ENCODE data around the gene STT3B.
"Not testable (repeated sequence)": the region's sequence is repeated elsewhere in the genome, so short reads cannot be mapped to it uniquely, and the experiment has no call there.

Gene STT3B

DNA sequence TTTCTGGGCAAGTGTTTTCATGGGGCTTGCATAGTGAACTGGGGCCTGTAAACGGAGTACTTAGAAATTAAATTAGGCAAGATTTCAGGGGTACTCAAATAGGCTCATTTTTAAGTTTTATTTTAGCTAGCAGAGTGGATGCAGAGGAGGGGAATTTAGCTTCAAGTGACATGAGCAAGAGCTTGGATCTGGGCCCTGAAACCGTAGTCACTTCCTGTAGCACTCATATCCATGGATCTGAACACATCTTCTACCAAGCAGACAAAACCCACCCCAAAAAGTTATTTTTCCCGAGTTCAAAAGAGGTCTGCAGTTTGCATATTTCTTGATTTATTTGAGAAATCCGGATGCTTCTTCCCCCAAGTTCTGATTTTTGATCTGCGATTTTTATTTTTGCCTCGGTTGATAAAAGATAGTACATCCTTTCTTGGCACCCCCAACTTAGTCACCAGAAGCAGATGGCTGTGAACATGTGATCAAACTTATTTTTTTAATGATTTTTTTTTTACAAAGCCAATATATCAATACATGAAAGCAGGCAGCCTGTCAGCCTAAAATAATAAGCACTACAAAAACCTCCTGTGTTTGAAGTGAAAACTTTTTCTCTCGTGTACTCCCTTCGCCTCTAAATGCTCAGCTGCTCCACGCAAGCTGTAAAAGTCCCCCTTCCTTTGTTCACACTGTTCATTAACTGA, 36.6 kb upstream of the STT3B start:
- Histone ChIP-seq H3K4me3 (no peak overlapping the region), H3K27ac (no peak overlapping the region), H3K9me3 (ENCODE audit: low read depth, low read length) (no peaks in the 10 kb centered on the region), H3K36me3 (ENCODE audit: insufficient read depth, low read length) (no peaks in the 10 kb centered on the region), H3K9ac (ENCODE audit: insufficient read length) (no peak overlapping the region)
- TF ChIP-seq FOXP2 (optimal IDR thresholded peaks at IDR 0.05; ENCODE audit: control extremely low read depth, extremely low read length, insufficient read depth) (no peak), POLR2AphosphoS5 (IDR thresholded peaks at IDR 0.05; ENCODE audit: borderline replicate concordance, low read depth, low read length) (no peak), EZH2 (IDR thresholded peaks at IDR 0.05) (no peak)
- no peak for DNase-seq (ENCODE audit: low read depth, low spot score)

DNA sequence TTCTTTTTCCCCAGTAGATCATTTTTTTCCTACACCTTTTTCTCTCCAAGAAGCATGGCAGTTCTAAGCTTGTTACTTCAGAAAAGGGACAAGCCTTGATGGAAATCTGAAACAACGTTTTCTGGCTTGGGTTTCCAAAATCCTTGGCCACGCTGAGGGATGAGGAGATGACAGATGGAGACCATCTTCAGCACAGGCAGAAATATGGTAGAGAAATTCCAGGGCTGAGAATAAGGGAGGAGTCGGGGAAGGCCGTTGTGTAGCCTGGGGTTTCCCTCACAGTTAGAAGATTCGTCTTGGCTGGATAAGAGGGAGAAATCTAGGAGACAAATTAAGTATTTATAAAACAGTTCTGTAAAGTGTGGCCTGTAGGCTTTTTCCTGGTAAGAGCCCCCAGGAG, 33.9 kb upstream of the STT3B start:
- Histone ChIP-seq H3K9ac (ENCODE audit: insufficient read length) (no peak overlapping the region), H3K9me3 (ENCODE audit: low read depth, low read length) (no peaks in the 10 kb centered on the region), H3K36me3 (ENCODE audit: insufficient read depth, low read length) (no peaks in the 10 kb centered on the region), H3K27ac (no peak overlapping the region), H3K4me3 (no peak overlapping the region)
- no peak for DNase-seq (ENCODE audit: low read depth, low spot score)
- TF ChIP-seq POLR2AphosphoS5 (IDR thresholded peaks at IDR 0.05; ENCODE audit: borderline replicate concordance, low read depth, low read length) (no peak), FOXP2 (optimal IDR thresholded peaks at IDR 0.05; ENCODE audit: control extremely low read depth, extremely low read length, insufficient read depth) (no peak), EZH2 (IDR thresholded peaks at IDR 0.05) (no peak)

GRCh38 chr3:31499281-31499680, 33.4 kb upstream of the STT3B start:
- no peak overlapping the region for H3K9ac ChIP-seq (ENCODE audit: insufficient read length)
- DNase-seq (ENCODE audit: low read depth, low spot score), result no peak
- H3K36me3 ChIP-seq (ENCODE audit: insufficient read depth, low read length), result no peaks in the 10 kb centered on the region
- H3K9me3 ChIP-seq (ENCODE audit: low read depth, low read length), result no peaks in the 10 kb centered on the region
- no peak for TF ChIP-seq POLR2AphosphoS5 (IDR thresholded peaks at IDR 0.05; ENCODE audit: borderline replicate concordance, low read depth, low read length)
- no peak for TF ChIP-seq FOXP2 (optimal IDR thresholded peaks at IDR 0.05; ENCODE audit: control extremely low read depth, extremely low read length, insufficient read depth)
- TF ChIP-seq EZH2 (IDR thresholded peaks at IDR 0.05), result no peak
- no peak overlapping the region for H3K27ac ChIP-seq
- H3K4me3 ChIP-seq, result no peak overlapping the region

GRCh38 chr3:31502803-31503221, 29.9 kb upstream of the STT3B start:
- Histone ChIP-seq H3K9ac (ENCODE audit: insufficient read length) (no peak overlapping the region), H3K36me3 (ENCODE audit: insufficient read depth, low read length) (no peaks in the 10 kb centered on the region), H3K9me3 (ENCODE audit: low read depth, low read length) (no peaks in the 10 kb centered on the region), H3K27ac (no peak overlapping the region), H3K4me3 (no peak overlapping the region)
- TF ChIP-seq EZH2 (IDR thresholded peaks at IDR 0.05), result no peak
- no peak for TF ChIP-seq FOXP2 (optimal IDR thresholded peaks at IDR 0.05; ENCODE audit: control extremely low read depth, extremely low read length, insufficient read depth)
- no peak for TF ChIP-seq POLR2AphosphoS5 (IDR thresholded peaks at IDR 0.05; ENCODE audit: borderline replicate concordance, low read depth, low read length)
- DNase-seq (ENCODE audit: low read depth, low spot score), result no peak

DNA sequence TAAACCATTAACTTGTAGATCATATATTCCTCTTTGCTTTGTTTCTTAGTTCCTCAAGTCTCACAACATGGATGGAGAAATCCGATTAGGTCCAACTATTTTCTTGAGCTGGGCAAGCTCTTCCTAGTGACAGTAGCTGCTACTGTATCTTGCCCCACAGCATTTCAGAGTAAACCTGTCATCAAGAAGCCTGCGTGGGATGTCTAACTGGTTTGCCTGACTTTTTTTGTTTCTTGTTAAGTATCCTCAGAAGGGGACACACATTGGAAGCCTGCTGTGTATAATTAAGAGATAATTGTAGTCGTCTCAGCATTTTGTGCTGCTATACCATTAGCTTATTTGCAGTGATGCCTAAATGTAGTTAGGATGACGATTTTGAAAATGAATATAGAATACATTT, 29.3 kb upstream of the STT3B start:
- no peak for TF ChIP-seq EZH2 (IDR thresholded peaks at IDR 0.05)
- TF ChIP-seq POLR2AphosphoS5 (IDR thresholded peaks at IDR 0.05; ENCODE audit: borderline replicate concordance, low read depth, low read length), result no peak
- no peak for TF ChIP-seq FOXP2 (optimal IDR thresholded peaks at IDR 0.05; ENCODE audit: control extremely low read depth, extremely low read length, insufficient read depth)
- DNase-seq (ENCODE audit: low read depth, low spot score), result no peak

GRCh38 chr3:31504230-31504629, 28.5 kb upstream of the STT3B start:
- Histone ChIP-seq H3K9me3 (ENCODE audit: low read depth, low read length) (no peaks in the 10 kb centered on the region), H3K9ac (ENCODE audit: insufficient read length) (no peak overlapping the region), H3K4me3 (no peak overlapping the region), H3K36me3 (ENCODE audit: insufficient read depth, low read length) (no peaks in the 10 kb centered on the region), H3K27ac (no peak overlapping the region)
- TF ChIP-seq POLR2AphosphoS5 (IDR thresholded peaks at IDR 0.05; ENCODE audit: borderline replicate concordance, low read depth, low read length) (no peak), EZH2 (IDR thresholded peaks at IDR 0.05) (no peak), FOXP2 (optimal IDR thresholded peaks at IDR 0.05; ENCODE audit: control extremely low read depth, extremely low read length, insufficient read depth) (no peak)
- no peak for DNase-seq (ENCODE audit: low read depth, low spot score)

More for the DNA sequence above, 29.3 kb upstream of the STT3B start:
- H3K4me3 ChIP-seq, result no peak overlapping the region
- H3K9ac ChIP-seq (ENCODE audit: insufficient read length), result no peak overlapping the region
- no peaks in the 10 kb centered on the region for H3K36me3 ChIP-seq (ENCODE audit: insufficient read depth, low read length)
- no peak overlapping the region for H3K27ac ChIP-seq
- H3K9me3 ChIP-seq (ENCODE audit: low read depth, low read length), result no peaks in the 10 kb centered on the region

DNA sequence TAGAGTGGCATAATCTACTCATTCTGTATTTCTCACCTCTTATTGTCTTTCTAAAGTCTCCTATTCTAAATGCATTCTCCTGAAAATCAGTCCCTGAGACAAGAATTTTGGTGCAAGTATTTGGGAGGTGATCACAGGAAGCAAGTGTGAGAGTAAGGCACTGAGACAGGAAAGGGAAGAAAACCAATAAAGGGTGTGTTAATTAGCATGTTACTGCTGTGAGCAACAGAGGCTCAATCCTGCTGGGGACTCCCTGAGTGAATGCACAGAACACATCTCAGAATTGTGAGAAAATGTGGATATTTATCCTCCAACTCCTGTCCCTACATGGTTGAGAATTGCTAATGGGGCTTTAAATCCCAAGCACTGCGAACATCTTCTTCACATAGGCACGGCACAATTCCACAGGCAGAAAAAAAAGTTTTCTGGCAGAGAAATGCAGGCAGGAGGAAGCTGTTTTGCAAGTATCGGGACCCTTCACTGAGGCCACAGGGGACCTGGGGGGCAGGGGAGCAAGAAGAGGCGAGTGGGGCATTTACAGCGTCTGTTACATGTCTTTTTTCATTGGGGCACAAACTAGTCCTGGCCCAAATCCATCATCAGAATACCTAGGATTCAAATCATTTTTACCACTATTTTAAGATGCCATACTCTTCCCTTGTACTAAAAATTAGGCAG, 27.2 kb upstream of the STT3B start:
- TF ChIP-seq FOXP2 (optimal IDR thresholded peaks at IDR 0.05; ENCODE audit: control extremely low read depth, extremely low read length, insufficient read depth) (no peak), EZH2 (IDR thresholded peaks at IDR 0.05) (no peak), POLR2AphosphoS5 (IDR thresholded peaks at IDR 0.05; ENCODE audit: borderline replicate concordance, low read depth, low read length) (no peak)
- H3K9ac ChIP-seq (ENCODE audit: insufficient read length), result no peak overlapping the region
- DNase-seq (ENCODE audit: low read depth, low spot score), result no peak
- no peak overlapping the region for H3K27ac ChIP-seq
- no peak overlapping the region for H3K4me3 ChIP-seq
- H3K36me3 ChIP-seq (ENCODE audit: insufficient read depth, low read length), result no peaks in the 10 kb centered on the region
- H3K9me3 ChIP-seq (ENCODE audit: low read depth, low read length), result no peaks in the 10 kb centered on the region

DNA sequence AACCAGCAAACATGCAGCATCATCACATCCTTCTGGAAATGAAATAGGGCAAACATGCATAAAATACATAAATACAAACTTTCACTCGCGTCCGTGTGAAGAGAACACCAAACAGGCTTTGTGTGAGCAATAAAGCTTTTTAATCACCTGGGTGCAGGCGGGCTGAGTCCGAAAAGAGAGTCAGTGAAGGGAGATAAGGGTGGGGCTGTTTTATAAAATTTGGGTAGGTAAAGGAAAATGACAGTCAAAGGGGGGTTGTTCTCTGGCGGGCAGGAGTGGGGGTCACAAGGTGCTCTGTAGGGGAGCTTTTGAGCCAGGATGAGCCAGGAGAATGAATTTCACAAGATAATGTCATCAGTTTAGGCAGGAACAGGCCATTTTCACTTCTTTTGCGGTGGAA, 26.2 kb upstream of the STT3B start:
- not testable (repeated sequence) for H3K9ac ChIP-seq (ENCODE audit: insufficient read length)

More for the DNA sequence above, 26.2 kb upstream of the STT3B start:
- H3K27ac ChIP-seq; H3K4me3 ChIP-seq; DNase-seq (ENCODE audit: low read depth, low spot score); H3K36me3 ChIP-seq (ENCODE audit: insufficient read depth, low read length); H3K9me3 ChIP-seq (ENCODE audit: low read depth, low read length): not testable (repeated sequence)
